Midbrain (tissue), 1 donor: ENCODE data around the gene REXO1.

ENCODE experiments used
- DNase-seq: peaks from one replicate; lab custom pipeline; 2025; lab: John Stamatoyannopoulos, UW

REXO1 gene

DNA sequence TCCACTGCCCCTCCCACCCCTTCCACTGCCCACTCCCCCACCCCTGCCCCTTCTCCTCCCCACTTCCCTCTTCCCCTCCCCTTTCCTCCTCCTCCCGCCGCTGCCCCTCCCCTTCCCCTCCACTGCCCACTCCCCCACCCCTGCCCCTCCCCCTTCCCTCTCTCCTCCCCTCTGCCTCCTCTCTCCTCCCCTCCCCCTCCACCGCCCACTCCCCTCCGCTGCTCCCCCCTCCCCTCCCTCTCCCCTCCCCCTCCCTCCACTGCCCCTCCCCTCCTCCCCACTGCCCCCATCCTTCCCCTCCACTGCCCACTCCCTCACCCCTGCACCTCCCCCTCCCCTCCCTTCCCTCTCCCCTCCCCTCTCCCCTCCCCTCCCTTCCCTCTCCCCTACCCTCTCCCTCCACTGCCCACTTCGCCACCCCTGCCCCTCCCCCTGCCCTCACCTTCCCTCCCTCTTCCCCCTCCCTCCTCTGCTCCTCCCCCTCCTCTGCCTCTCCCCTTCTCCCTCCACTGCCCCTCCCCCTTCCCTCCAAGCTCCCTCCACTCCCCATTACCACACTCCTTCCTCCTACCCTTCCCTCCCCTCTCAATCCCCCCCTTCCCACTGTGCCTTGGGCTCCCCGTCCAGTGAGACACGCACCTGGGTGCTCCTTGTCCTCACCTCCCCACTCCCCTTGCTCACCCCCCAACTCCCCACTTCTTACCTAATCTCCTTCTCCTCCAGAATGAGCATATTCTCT, 58.1 kb downstream of the REXO1 start:
- DNase-seq, result no peak

GRCh38 chr19:1789261-1790041, 58.8 kb downstream of the REXO1 start:
- DNase-seq, result no peak

- no peak for DNase-seq
Observed at GRCh38 chr19:1787116-1787515, 61.2 kb downstream of the REXO1 start.

- no peak for DNase-seq
Observed at GRCh38 chr19:1786668-1787067, 61.6 kb downstream of the REXO1 start.

GRCh38 chr19:1785310-1785709, 63.0 kb downstream of the REXO1 start:
- no peak for DNase-seq

- DNase-seq, result no peak
Observed at GRCh38 chr19:1783874-1784273, 64.4 kb downstream of the REXO1 start.

DNA sequence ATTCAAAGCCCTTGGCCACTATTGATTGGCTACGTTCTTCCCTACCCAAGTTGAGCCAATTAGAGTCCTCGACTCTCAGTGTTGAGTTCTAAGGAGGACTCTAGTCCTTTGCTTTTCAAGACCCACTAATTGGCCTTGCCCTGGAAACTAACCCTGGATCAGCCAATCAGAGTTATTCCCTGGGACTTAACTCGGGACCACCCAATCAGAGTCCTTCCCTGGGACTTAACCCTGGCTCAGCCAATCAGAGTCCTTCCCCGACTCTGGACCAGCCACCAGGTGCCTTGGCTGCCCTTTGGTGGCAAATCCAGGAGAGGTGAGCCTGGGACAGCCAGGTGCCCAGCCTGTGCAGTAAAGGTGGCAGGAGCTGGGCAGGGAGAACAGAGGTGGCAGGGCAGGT, 64.9 kb downstream of the REXO1 start:
- DNase-seq, result no peak

- no peak for DNase-seq
Observed at GRCh38 chr19:1782521-1782920, 65.8 kb downstream of the REXO1 start.

- no peak for DNase-seq
Observed at GRCh38 chr19:1780272-1780958, 67.9 kb downstream of the REXO1 start.

DNA sequence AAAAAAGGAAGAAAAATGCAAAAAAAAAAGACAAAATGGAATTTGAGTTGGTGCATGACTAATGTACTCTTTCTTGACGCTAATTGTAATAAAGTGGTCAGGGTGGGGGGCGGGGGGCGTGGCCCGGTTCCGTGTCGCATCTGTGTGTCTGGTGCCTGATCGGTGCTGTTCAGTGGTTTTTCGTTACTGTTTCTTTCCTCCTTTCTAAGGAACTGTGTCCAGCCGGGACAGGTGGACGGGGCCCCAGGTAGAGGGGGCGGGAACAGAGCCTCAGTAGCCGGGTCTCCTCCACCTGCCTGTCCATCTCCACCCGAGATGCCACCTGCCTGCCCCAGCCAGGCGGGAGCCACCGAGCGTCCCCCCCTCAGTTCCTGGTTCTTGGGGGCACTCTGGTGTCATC, 68.7 kb downstream of the REXO1 start:
- DNase-seq, result no peak

- DNase-seq, result no peak
Observed at GRCh38 chr19:1777149-1777548, 71.1 kb downstream of the REXO1 start.

- no peak for DNase-seq
Observed at GRCh38 chr19:1776606-1777147, 71.6 kb downstream of the REXO1 start.

GRCh38 chr19:1775951-1776605, 72.2 kb downstream of the REXO1 start:
- no peak for DNase-seq

DNA sequence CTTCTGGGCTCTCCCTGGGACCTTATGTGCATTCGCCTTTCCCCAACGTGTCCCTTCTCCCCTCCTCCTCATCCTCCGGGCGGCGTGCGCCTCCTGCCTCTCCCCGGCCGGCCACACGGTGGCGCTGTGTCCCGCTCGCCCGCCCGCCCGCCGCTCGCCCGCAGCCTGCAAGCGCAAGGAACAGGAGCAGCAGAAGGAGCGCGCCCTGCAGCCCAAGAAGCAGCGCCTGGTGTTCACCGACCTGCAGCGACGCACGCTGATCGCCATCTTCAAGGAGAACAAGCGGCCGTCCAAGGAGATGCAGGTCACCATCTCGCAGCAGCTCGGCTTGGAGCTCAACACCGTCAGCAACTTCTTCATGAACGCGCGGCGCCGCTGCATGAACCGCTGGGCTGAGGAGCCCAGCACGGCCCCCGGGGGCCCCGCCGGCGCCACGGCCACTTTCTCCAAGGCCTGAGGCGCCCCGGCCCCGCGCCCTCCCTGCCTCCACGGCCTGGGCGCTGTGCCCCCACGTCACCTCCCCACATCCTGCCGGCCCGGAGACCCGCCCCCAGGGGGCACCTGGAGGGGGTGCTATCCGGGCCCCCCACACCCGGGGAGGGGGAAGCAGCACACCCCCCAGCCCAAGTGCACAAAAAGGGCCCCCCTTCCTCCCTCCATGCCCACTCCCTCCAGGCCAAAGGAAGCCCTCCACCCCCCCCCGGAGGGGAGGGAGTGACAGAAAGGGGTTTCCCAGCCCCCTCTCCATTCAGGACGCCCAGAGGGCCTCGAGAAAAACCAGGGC, 73.1 kb downstream of the REXO1 start:
- no peak for DNase-seq

DNA sequence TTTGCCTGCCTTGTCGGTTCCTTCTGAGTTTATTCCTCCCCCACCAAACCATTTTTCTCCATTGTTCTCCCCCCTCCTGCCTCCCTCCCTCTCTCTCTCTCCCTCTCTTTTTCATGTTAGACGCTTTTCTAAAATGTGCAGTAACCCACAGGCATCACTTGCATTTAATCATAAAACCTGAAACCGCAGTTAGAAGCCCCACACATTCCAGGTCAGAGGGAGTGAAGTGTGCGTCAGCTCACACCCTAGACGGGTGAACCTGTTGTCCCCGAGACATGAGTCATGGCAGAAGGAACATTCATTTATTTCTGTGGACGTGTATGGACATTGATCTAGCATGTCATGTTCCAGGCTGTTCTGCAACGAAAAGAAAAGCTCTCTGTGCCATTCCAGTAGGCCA, 75.1 kb downstream of the REXO1 start:
- no peak for DNase-seq

- DNase-seq, result no peak
Observed at GRCh38 chr19:1770866-1771576, 77.3 kb downstream of the REXO1 start.

DNA sequence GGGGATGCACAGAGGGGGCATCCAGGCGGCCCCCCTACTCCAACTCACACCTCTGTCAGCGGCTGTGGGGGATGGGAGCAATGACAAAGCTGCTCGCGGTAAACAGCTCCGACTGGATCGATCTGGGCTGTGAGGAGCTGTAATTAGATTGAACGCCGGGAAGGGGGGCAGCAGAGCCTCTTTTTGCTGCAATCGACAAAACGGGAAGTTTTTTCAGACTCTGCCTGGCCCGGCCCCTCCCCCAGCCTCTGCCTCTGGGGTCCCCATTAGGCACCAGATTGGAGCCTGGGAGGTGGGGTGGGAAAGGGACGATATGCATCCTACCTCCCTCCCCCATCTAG, 78.7 kb downstream of the REXO1 start:
- DNase-seq, result no peak

- DNase-seq, result no peak
Observed at GRCh38 chr19:1768918-1769644, 79.2 kb downstream of the REXO1 start.

GRCh38 chr19:1768248-1768647, 80.0 kb downstream of the REXO1 start:
- DNase-seq, result no peak

DNA sequence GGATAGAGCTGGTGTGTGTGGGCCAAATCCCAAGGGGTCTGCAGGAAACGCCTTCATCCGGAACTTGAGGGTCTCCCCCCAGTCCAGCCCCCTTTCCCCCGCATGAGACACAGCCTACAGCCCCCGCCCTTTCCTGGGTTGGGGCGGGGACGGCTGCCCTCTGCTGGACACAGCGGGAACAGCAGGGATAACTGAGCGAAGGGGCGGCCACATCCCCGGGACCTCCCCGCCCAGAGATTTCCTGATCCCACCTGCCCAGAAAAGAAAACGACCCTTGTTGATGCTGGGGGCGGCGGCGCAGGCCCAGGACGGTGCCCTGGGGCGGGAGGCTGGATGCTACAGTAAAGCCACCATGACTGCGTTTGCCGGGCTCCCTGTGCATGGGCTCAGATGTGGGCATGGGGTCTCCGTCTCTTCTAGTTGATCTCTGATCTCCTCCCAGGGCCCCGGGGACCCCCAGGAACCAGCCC, 80.8 kb downstream of the REXO1 start:
- peak; percentile 1 for DNase-seq
